Upper lobe of left lung (tissue), 4 donors: ENCODE data around the gene EVC.

Experiments
- POLR2AphosphoS5 ChIP-seq, 2 donors: sonication (generic); formaldehyde crosslinking; IDR thresholded peaks; one replicate each; pipeline ENCODE4 v1.5.1; 2017; ENCODE audit warnings: antibody characterized with exemption in 2 of 2
- TF ChIP-seq, protein P1 (sequence below), 6 experiments: fragments of 450-650 bp in 4 of 6; fragments of 200-600 bp in 2 of 6; sonication (generic) in 2 of 6; IDR thresholded peaks; one replicate each; pipeline ENCODE4 v1.5.1; 2016 to 2019; ENCODE audit warnings: antibody characterized with exemption in 6 of 6

DNA sequence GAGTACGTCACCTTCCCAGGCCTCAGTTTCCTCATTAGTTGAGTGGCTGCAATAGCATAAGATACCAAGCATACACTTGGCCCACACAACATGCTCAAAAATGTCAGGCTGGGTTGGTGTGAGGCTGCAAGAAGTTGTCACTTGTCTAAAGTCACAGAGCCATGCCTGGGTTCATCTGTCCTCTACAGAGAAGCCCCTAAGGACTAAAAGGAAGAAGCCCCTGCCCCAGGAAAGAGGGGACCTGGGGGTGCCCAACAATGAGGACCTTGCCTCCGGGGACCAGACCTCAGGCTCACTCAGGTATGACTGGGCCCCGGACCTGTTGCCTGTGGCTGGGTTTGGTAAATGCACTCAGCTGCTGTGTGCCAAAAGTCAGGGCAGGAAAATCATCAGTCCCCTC, 99.2 kb downstream of the EVC start:
- TF ChIP-seq, protein P1, sequence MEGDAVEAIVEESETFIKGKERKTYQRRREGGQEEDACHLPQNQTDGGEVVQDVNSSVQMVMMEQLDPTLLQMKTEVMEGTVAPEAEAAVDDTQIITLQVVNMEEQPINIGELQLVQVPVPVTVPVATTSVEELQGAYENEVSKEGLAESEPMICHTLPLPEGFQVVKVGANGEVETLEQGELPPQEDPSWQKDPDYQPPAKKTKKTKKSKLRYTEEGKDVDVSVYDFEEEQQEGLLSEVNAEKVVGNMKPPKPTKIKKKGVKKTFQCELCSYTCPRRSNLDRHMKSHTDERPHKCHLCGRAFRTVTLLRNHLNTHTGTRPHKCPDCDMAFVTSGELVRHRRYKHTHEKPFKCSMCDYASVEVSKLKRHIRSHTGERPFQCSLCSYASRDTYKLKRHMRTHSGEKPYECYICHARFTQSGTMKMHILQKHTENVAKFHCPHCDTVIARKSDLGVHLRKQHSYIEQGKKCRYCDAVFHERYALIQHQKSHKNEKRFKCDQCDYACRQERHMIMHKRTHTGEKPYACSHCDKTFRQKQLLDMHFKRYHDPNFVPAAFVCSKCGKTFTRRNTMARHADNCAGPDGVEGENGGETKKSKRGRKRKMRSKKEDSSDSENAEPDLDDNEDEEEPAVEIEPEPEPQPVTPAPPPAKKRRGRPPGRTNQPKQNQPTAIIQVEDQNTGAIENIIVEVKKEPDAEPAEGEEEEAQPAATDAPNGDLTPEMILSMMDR (IDR thresholded peaks at IDR 0.05), result no peak
- TF ChIP-seq POLR2AphosphoS5 (IDR thresholded peaks at IDR 0.05), result no peak
